Uterus (tissue), 2 donors: ENCODE data around the gene RPS25.

Source experiments
- POLR2A ChIP-seq, 2 donors: fragments of 450-650 bp; IDR thresholded peaks; one replicate each; pipeline ENCODE4 v1.6.1; 2016; ENCODE audit warnings: antibody characterized with exemption in 2 of 2, mild to moderate bottlenecking in 1 of 2, moderate library complexity in 1 of 2
- TF ChIP-seq, protein P1 (sequence below), 4 experiments: fragments of 200-600 bp in 2 of 4; fragments of 450-650 bp in 2 of 4; sonication (generic) in 2 of 4; IDR thresholded peaks; one replicate each; pipeline ENCODE4 v1.5.1; 2016 to 2019; ENCODE audit warnings: antibody characterized with exemption in 4 of 4, mild to moderate bottlenecking in 2 of 4, moderate library complexity in 1 of 4

DNA sequence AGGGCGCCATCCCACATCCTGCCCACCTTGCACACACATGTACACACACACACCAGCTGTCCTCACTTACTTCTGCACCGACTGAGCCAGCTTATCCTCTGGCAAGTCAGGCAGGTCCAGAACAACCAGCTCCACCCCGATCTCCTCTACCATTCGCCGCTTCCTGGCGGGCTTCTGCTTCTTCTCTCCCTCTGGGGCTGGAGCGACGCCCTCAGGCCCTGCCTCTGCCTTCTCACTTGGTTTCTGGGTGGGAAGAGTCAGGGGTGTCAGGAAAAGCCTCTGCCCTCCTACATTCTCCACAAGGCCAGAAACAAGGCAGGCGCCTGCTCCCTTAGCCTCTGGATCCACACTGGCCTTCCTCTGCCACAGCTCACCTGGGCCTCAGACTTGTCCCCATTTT is 30.5 kb upstream of the RPS25 start:
- TF ChIP-seq, protein P1, sequence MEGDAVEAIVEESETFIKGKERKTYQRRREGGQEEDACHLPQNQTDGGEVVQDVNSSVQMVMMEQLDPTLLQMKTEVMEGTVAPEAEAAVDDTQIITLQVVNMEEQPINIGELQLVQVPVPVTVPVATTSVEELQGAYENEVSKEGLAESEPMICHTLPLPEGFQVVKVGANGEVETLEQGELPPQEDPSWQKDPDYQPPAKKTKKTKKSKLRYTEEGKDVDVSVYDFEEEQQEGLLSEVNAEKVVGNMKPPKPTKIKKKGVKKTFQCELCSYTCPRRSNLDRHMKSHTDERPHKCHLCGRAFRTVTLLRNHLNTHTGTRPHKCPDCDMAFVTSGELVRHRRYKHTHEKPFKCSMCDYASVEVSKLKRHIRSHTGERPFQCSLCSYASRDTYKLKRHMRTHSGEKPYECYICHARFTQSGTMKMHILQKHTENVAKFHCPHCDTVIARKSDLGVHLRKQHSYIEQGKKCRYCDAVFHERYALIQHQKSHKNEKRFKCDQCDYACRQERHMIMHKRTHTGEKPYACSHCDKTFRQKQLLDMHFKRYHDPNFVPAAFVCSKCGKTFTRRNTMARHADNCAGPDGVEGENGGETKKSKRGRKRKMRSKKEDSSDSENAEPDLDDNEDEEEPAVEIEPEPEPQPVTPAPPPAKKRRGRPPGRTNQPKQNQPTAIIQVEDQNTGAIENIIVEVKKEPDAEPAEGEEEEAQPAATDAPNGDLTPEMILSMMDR (IDR thresholded peaks at IDR 0.05): no peak
- no peak for TF ChIP-seq POLR2A (IDR thresholded peaks at IDR 0.05)
